ENCODE measurements around the gene SYT8. TPM values are rescaled to one million over a fixed set of nuclear protein-coding genes. Genes with fewer than 3 reads are reported as not detected.

The SYT8 gene
- total RNA-seq, 1 experiment from 2014 or later = 1.0 TPM

DNA sequence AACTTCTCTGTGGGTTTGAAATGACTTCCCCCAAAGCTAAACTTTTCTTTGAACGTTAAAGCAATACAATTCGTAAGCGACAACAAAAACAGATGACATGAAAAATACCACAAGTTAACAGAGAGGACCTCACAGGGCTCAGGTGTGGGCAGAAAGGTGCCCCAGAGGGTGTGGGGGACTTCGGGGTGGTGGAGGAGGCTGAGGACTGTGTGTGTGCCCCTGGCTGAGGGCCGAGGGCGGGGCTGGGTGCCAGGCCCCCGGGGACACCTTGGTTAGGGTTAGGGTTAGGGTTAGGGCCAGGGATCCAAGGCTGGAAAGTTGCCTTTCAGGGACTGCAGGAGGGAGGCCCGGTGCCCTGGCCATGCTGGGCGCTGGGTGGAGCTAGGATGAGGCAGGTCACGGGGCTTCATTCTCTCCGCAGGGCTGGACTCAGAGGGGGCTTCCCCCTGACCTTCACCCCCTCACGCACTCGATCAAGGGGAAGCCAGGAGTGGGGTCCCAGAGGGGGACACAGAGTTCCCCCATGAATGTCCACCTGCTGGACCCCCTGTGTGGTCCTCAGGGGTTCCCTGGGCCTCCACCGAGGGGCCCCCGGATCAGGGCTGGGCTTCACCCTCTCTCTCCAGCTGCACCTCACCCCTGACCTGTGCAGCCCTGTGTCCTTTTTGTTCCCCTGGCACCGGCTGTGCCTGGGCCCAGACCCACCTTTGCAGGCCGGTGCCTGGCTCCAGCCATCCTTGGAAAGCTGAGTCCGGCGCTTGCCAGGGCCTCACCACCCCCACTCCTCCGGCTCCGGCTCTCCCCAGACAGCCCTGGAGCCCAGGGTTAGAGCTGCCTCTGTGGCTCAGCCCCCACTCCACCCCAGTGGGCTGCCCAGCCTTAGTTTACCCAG lies 11.0 kb downstream of the SYT8 start:
- ChIA-PET POLR2A (no interaction called here), RAD21 (ENCODE audit: low non-redundant PET in 1 of 2, low total read pairs in 2 of 2, uncharacterized antibody in 2 of 2, unreplicated experiment in 2 of 2) (no interaction called here), CTCF (interaction anchor here (1.0 kb wide), 1 partner anchor 9 kb away, joined by 3 read pairs; no protein-coding TSS in a partner anchor)
- TF ChIP-seq ZBTB33 (IDR thresholded peaks at IDR 0.05; ENCODE audit: extremely low read depth, insufficient replicate concordance, low read length) = no peak
- TF ChIP-seq MAX (IDR thresholded peaks at IDR 0.05) = no peak
- TF ChIP-seq YY1 (IDR thresholded peaks at IDR 0.05; ENCODE audit: extremely low read depth, insufficient replicate concordance, low read depth, low read length) = no peak
- no peak for TF ChIP-seq ZNF274 (IDR thresholded peaks at IDR 0.05; ENCODE audit: low read depth, low read length)
- TF ChIP-seq EZH2phosphoT487 (IDR thresholded peaks at IDR 0.05; ENCODE audit: borderline replicate concordance) = no peak
- TF ChIP-seq REST (IDR thresholded peaks at IDR 0.05; ENCODE audit: low read depth) = no peak
- no peak for TF ChIP-seq FOSL1 (IDR thresholded peaks at IDR 0.05; ENCODE audit: low read depth)
- no peak for TF ChIP-seq TCF7L2 (IDR thresholded peaks at IDR 0.05; ENCODE audit: borderline replicate concordance, extremely low read depth, insufficient read depth, insufficient read length)
- no peak for TF ChIP-seq POLR2A (IDR thresholded peaks at IDR 0.05; ENCODE audit: borderline replicate concordance, extremely low read depth, insufficient read depth, insufficient read length)
- no peak for TF ChIP-seq EZH2 (IDR thresholded peaks at IDR 0.05)
- TF ChIP-seq, protein P1, sequence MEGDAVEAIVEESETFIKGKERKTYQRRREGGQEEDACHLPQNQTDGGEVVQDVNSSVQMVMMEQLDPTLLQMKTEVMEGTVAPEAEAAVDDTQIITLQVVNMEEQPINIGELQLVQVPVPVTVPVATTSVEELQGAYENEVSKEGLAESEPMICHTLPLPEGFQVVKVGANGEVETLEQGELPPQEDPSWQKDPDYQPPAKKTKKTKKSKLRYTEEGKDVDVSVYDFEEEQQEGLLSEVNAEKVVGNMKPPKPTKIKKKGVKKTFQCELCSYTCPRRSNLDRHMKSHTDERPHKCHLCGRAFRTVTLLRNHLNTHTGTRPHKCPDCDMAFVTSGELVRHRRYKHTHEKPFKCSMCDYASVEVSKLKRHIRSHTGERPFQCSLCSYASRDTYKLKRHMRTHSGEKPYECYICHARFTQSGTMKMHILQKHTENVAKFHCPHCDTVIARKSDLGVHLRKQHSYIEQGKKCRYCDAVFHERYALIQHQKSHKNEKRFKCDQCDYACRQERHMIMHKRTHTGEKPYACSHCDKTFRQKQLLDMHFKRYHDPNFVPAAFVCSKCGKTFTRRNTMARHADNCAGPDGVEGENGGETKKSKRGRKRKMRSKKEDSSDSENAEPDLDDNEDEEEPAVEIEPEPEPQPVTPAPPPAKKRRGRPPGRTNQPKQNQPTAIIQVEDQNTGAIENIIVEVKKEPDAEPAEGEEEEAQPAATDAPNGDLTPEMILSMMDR (IDR thresholded peaks at IDR 0.05 in 2 of 3, conservative IDR thresholded peaks at IDR 0.05 in 1 of 3; ENCODE audit: borderline replicate concordance in 1 of 3, insufficient read depth in 1 of 3, low read depth in 2 of 3, low read length in 2 of 3) = no peak
- TF ChIP-seq CEBPB (IDR thresholded peaks at IDR 0.05; ENCODE audit: low read depth) = no peak
- TF ChIP-seq RAD21 (IDR thresholded peaks at IDR 0.05; ENCODE audit: low read depth) = no peak
- no peak for TF ChIP-seq CBX3 (IDR thresholded peaks at IDR 0.05; ENCODE audit: low read depth)
- Histone ChIP-seq H3K4me1 (ENCODE audit: control insufficient read depth in 1 of 2, insufficient read depth in 2 of 2, low read length in 2 of 2) (no peaks in the 10 kb centered on the region), H2AFZ (ENCODE audit: low read depth, low read length, poor library complexity, severe bottlenecking) (no peak overlapping the region), H3K27me3 (ENCODE audit: insufficient read depth, low read length) (no peaks in the 10 kb centered on the region), H4K20me1 (ENCODE audit: insufficient read depth) (no peaks in the 10 kb centered on the region), H3K9me2 (ENCODE audit: insufficient read depth) (no peaks in the 10 kb centered on the region), H3K79me2 (ENCODE audit: insufficient read depth, low read length) (no peaks in the 10 kb centered on the region), H3K4me3 (replicated peaks in 1 of 2; ENCODE audit: low read depth in 1 of 2, low read length in 2 of 2) (no peak overlapping the region), H3K27ac (ENCODE audit: low read depth, low read length) (no peak overlapping the region), H3K4me2 (ENCODE audit: low read length) (no peak overlapping the region), H3K36me3 (ENCODE audit: control insufficient read depth in 1 of 2, insufficient read depth in 2 of 2, low read length in 2 of 2) (no peaks in the 10 kb centered on the region), H3K9ac (ENCODE audit: low read length) (no peak overlapping the region), H3K9me3 (ENCODE audit: control insufficient read depth in 1 of 2, insufficient read depth in 1 of 2, low read depth in 1 of 2, low read length in 2 of 2) (no peaks in the 10 kb centered on the region)
- ATAC-seq (no peak), DNase-seq (ENCODE audit: low read depth, low spot score) (no peak)
- no TSS peak for BruUV-seq (replicated peaks)
- intact Hi-C loops (cut with micrococcal nuclease) = no loop called here
